ENCODE measurements around the gene TSPAN3.

- TF ChIP-seq CTCF (IDR thresholded peaks at IDR 0.05) (peak in 1 of 12 donors; percentile 7), POLR2A (IDR thresholded peaks at IDR 0.05) (no peak)
These were observed 23.6 kb upstream of the TSPAN3 start for GRCh38 chr15:77094397-77095030.
